Activated T-cell treated with anti-CD3 and anti-CD28 coated beads for 4 hours (primary cell): ENCODE measurements around the gene ABCA1.

Experiments
- DNase-seq: peaks from one replicate; pipeline ENCODE4 v3.0.0-alpha.2; 2020

The ABCA1 gene

DNA sequence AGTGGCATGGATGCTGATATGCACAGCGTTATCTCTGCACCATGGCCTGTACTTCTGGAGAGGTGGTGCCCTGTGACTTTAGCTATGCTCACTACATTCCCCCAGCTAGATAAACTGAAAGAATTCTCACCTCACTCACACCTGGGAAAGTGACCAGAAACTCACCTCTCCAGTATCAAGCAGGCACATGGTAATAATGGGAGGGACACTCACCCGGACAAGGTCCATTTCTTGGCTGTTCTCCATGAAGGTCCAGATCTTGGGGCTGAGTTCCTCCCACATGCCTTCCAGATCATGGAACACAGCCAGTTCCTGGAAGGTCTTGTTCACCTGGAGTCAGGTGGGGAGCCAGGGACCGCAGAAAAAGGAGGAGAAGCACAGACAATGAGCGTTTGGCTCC lies 91.2 kb downstream of the ABCA1 start:
- DNase-seq, result no peak

DNA sequence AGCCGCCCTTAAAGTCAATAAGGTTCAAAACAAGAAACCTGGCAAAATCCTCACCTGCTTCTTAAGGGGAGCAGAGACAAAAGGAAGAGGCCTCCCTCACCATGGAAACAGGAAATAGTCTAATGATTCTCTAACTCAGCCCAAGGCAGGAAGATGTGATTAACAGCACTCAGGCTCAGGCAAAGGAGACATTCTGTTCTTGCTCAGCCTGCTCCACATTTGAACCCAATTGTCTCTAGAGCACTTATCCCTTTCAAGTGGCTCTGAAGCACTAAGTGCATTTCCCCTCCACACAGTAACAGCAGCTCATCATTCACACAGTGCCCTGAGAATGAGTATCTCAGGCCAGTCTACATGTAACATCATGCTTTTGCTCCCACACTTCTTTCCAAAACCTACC lies 91.7 kb downstream of the ABCA1 start:
- DNase-seq, result no peak

DNA sequence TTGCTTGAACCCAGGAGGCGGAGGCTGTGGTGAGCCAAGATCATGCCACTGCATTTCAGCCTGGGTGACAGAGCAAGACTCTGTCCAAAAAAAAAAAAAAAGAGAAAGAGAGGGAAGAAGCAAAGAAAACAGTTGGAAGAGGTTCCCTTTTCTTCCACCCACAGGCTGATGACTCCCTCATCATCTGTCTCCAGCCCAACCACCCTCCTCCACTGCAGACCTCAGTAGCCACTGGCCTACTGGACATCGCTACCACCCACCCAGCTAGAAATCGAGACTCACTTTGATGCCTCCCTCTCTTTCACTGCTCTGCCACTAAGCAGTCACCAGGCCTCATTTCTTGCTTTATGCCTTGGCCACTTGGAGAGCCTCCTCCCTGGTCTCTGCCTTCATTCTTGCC lies 92.8 kb downstream of the ABCA1 start:
- DNase-seq, result no peak

DNA sequence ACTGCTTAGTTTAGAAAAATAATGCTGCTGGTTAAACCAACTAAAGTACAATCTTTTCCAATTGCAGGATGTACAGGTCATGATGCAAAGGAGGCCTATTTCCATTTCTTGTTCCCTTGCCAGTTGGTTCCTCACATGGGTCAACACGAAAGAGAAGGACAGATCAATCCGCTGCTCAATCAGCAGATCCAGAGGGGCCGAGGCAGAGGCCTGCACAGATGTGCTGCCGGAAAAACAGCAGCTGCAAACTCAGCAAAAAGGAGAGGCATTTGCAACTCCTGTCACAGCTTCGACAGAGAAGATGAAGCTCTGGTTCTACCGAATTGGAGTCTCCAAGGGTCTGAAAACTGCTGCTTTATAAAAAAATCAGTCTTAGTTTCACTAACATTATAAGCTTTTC lies 94.3 kb downstream of the ABCA1 start:
- DNase-seq, result no peak

DNA sequence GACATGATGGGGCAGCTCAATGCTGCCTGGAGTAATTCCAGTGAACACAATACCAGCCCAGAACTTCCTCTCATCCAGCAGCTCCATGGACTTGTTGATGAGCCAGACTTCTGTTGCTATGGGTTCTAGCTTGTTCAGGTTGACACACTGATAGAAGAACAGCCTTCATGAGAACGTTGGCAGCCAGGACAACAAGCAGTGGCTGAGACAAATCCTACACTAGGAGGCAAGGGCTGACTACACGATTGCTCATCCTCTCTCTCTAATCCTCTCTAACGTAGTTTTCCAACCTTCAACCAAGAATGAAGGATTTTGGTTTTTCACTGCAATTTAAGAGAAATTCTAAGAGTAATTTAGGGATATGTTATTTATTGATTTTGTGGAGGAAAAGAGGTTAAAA lies 96.3 kb downstream of the ABCA1 start:
- no peak for DNase-seq

DNA sequence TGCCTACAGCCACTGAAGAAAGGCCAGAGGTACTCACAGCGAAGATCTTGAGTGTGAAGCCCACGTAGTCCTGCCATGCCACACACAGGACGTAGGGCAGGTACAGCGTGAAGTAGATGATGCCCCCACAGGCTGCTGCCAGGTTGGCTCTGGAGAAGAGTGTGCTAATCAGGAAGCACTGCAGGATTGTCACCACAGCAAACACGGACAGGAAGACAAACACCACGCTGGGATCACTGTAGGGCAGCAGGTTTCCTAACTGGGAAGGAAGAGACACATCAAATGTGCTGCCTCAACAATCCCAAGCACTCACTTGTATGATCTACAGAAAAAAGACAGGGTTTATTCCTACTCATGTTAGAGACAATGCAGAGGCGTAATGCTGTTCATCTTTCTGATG lies 101.0 kb downstream of the ABCA1 start:
- no peak for DNase-seq

DNA sequence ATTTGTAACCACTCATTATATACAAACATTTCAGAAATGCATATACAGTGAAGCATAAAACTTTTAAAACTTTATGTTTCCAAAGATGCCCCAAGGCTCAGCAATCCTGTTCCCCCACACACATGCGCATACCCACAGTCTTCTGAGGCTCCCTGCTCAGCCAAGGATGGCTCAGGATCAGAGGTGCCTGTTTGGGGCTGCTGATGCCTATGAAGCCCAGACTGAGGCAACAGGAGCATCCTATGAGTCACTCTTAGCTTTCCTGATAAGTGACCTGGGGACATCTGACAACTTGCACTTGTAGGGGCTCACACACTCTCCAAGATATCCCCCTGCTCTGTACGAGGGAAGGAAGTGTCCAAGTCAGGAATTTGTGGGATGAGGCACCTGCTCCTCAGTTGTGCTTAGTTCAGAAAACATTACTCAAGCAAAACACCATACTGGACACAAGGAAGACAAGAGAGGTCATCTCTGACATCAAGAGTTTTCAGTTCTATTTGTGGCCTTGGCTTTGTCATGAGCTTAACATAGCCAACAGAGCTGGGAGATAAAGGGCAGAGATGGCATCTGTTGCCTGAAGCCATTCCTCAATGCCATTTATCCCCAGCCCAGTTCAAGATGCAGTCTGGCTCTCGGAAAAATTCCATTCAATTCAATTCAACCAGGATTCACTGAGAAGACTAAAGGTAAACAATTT lies 101.7 kb downstream of the ABCA1 start:
- DNase-seq, result no peak

DNA sequence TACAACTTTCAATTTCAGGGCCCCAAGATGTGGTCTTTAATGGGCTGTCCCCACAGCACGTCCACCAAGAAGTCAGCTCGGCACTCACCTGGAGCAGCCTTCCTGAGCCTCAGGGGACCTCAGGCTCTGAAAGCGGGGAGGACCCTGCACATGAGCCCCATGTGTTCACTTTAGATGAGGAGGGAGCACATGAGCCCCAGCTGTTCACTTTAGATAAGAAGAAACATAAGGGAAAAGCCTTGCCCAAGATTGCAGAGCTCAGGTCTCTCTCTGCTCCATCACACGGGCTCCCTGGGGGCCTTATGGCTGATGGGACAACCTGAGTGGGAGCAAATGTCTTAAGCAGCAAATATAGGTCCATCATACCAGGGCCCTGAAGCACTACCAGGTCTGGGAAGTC lies 107.6 kb downstream of the ABCA1 start:
- DNase-seq, result no peak

DNA sequence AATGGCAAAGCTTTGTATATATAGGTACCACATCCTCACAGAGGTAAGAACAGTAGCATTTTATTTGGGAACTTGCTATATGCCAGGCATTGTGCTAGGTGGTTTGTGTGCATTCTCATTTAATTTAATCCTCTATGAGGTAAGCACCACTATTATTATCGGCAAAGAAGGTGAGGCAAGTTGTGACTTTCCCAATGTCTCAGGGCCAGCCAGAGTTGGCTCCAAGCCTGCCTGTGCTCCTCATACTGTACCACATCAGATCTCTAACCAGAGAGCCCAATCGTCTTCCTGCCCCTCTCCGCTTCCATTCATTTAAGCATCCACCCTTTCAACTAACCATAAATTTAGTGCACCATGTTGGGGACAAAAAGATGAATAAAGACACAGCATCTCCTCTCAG lies 108.9 kb downstream of the ABCA1 start:
- no peak for DNase-seq

DNA sequence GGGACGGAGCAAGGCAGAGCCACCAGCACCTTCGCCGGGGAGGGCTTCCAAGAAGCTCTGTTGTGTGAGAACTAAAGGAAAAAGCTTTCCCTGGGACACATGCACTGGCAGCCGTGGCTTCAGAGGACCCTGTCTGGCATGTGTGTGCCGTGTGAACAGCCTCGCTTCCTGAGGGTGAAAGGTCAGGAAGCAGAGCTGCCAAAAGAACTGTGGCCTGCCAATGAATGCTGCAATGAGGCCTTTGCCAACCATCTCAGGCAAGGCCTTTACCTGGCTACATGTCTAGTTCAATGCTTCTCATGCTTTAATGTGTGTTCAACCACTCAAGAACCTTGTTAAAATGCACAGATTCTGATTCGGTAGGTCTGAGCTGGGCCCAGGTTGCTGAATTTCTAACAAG lies 110.5 kb downstream of the ABCA1 start:
- DNase-seq, result no peak

DNA sequence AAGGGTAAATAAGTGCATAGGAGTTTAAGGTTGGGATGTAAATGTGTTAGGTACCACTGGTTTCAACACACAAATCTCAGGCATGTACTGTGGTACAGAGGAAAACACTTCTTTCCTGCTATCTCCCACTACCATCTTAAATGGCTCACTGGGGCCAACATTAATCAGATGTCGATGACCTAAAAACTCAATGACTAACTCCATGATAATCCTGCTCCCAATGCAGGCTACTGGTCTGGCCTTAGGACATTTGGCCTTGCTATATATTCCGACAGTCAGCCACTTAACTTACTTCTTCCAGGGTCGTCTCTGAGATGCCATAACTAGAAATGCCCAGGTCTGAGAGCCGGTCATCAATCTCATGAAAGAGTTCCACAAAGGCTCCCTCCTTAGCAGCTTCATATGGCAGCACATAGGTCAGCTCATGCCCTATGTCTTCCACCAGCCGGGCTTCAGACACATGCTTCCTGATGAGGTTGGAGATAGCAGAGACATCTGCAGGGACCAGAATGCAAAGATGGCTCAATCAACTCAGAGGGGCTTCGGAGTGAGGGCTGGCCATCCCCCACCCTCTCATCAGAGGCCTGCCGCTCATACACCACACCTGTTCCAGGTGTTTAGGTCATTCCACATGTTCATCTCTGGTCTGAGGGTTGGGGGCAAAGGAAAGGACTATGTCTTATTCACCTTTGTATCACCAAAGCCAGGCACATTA lies 111.9 kb downstream of the ABCA1 start:
- no peak for DNase-seq

DNA sequence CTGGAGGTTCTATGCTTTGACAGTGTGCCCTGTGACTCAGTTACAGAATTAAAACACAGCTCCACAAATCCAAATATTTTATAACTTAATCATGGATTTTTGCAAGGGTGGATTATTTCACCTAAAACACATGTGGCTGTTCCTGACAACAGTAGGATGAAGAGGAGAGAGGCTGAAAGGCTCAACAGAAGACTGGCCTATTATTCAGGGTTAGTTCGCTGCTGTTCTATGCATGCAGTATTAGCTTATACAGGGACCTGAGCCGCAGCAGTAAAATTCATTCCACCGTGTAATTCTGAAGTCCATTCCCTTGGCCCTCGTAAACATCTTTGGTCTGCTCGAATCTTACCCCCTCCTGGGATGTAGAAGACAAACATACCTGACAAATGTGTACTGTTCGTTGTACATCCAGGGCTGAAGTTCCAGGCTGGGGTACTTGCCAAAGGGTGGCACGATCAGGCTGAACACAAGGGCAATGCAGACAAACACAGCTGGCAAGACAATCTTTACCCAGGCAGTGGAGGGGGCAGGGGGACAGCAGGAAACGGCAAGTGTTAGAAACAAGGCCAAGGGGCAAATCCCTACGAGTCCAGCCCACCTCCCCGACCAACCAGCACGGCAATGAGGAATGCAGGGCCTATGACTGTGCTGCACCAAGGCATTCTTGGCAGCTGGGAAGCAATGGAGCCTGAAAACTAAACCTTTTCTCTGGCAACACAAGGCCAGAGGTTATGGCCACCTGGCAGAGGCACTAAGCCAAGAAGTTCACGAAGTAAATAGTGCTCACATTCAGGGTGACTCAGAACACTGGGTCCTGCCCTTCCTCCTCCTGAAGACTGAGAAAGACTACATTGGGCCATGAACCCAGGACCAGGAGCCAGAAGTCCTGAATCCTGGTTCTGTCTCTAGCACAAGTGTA lies 117.3 kb downstream of the ABCA1 start:
- no peak for DNase-seq

DNA sequence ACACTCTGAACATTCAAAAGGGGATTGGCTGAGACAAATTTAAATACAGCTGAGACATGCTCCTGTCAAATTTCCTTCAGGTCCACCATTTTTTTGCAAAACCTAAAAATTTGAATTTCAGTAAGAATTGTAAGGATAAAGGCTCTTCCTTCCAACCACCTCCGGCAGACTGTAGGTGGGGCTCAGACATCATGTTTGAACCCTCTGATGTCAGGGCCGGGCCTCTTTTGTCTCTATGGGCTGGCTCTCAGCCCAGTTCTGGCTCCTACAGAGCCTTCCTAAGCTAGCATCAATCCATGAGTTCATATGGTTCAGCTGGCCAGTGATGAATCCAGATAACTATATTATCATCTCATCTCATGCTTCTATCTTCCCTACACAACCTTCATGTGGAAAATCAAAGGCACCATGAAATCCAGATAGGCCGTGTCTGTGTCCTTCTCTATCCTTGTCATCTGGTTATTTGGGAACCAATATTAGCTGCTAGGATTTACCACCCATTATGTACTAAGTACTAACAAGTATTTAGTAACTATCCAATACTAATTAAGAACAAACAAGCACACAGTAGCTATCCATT lies 119.8 kb downstream of the ABCA1 start:
- no peak for DNase-seq

DNA sequence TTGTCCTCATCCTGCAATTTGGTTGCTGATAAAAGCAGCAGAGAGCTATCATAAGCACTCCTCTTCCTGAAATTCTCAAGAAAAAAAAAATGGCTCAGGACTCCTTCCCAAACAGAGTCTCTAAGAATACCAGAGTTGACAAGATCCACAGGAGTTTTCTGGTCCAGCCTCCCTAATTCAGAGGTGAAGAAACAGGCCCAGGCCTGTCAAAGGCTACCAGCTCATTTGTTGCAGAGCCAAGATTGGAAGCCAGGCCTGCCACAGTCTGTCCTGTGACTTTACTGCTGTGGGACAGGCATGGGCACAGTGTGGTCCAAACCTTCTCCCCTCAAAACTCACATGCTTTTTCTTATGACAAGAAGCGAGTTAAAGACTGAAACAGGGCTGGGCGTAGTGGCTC lies 122.5 kb downstream of the ABCA1 start:
- DNase-seq, result no peak

DNA sequence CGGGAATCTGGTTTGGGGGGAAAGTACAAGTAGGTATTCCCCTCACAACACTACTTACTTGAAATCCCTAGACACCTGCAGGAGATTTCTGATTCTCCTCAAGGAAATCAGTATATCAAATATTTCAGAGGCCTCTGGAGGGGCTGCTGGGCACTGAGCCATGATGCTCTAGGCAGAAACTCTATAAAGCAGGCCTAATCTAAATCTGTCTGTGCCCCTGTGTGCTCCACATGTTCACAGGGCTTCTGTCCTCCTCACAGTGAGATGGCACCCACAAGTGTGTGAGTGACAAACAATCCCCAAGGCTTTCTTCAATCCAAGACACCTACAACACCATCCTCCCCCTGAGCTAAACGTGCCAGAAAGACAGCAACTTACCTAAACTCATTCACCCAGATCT lies 125.0 kb downstream of the ABCA1 start:
- DNase-seq, result no peak

DNA sequence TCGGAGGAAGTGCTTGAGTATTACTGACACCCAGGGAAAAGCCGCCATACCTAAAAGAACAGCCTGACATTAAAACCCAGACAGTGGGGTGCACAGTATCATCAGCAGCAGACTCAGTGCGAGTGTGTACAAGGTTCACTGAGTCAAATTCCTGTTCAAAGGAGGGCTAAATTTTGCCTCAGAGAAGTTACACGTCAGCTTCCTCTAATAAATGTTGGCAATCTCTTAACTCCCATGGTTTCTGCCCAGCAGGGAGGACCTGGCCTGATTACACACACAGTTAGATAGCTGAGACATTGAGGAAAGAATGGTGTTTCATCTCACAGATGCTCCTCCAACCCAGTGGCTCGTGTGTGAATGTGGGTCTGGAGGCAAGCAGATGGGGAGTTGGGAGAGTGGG lies 125.8 kb downstream of the ABCA1 start:
- DNase-seq, result no peak

DNA sequence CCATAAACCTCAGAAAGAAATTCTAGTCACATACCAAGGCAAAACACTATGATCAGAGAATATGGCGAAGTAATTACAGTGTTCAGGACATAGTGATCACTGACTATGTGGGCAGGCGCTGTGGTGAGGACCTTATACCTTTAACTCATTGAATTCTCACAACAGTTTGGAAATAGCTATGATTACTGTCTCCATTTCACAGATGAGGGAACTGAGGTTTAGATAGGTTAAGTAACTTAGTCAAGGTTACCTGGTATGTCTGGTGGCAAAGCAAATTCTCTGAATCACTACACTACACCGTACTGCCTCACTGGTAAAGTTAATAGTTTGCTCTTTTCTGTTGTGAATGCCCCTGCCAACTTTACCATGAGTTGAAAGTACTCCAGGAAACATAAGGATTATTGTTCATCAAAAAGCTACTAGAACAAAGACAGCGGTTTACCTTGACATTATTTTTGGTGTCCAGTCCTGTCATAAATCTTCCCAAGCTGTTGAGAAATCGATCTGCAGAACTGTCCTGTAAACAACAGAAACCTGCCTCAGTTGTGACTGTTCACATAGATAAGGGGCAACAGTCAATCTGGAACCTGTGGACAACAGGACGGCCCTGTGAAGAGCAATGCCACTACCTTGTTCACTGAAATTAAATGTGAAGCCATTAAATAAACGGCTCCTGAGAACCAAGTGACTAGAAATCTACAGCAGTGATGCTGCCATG lies 127.7 kb downstream of the ABCA1 start:
- no peak for DNase-seq

DNA sequence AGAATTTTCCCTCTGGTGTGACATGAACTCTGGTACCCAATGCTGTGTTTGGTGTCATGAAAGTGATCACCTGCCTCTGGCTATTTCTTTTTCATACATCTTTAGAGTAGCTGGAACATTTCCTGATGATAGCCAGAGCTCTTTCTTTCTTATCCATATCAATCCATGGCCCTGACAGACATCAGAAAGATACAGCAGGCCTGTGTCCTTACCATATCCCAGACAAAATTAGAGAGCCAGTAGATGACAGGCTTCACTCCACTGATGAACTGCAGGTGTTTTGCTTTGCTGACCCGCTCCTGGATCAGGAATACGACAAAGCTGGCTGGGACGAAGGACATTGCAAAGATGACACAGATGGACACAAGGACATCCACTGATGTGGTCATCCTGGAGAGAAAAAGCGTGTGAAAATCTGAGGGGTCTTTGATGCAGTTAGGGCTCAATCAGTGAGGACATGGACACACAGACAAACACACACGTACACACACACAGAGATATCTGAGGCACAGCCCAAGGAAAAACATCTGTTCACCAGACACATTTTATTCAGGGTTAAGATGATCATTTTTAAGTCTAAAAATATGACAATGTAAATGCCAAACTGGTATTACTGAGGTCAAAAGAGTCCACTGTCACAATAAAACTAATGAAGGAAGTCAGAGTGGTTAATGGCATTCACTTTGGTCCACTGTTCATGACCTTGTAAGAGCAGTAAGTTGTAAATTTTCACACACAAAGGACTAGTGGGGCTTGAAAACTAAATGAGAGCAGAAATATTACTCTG lies 129.6 kb downstream of the ABCA1 start:
- DNase-seq, result no peak

DNA sequence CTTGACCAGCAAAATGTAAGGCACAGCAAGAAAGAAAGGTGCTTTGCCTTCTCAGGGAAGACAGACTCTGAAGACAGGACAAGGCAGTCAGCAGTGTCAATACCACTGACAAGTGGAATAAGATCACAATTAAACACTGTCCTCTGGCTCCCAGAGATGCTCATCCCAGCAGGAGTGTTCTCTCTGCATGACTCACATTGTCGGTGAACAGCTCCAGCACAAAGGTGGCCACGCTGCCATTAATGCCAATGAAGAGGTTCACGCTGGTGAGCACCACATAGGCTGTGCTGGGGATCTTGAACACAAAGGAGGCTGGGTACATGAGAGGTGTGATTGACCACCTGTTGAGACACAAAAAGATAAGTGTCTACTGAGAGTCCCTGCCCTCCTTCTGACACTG lies 132.1 kb downstream of the ABCA1 start:
- no peak for DNase-seq

DNA sequence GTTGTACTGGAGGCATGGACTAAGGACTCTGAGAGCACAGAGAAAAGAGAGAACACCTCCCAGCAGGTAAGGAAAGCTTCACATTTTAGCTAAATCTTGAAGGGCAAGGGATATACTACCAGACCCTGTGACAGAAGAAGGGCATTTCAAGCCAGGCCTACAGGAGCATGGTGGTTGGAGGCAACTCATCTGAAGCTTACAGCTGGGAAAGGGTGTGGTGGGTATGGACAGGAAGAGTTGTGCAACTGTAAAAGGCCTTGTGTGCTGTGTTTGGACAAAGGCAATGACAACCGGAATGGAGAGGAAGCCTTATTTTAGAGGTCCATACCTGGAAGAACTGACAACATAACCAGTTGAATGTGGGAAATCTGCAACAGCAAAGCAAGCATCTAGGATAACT lies 132.9 kb downstream of the ABCA1 start:
- no peak for DNase-seq

DNA sequence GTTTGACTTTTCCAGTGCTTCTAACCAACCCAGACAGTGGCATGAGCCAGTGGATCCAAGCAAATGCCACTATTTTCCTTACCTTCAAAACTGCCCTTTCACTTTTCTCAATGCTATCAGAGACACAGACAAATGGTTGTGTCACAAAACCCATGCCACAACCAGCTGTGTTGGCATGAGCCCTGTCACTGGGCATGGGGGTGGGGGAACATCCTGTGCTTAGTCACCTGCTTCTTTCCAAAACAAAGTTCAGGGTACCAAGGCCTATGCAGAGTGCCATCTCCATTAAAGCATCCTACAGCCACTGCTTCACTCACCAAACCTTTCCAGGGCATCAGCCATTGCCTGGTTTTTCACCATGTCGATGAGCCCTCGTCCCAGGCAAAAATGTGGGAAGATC lies 133.9 kb downstream of the ABCA1 start:
- no peak for DNase-seq

DNA sequence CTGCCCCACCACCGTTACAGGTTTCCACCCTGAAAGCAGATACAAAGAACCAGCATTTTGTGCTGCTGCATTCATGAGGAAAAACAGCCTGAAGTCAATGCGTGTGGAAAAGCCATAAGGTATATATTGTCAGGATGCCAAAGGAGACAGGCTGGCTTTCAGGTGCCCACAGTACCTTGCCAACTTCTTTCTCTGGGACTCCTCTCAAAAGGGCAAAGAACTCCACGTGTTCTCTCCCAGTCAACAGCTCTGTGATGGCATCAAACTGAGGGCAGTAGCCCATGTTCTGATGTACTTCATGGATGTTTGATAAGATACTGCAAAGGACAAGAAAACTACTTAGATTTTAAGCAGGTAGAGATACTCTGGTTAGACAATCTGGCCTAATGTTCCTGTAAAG lies 139.7 kb downstream of the ABCA1 start:
- DNase-seq, result no peak
